ENCODE measurements around the gene ANO4. TPM values are rescaled to one million over a fixed set of nuclear protein-coding genes. Genes with fewer than 3 reads are reported as not detected.

Gene ANO4
- total RNA-seq, 4 donors from 2014 or later = 0.56 to 2.4 (median 1.1) TPM

DNA sequence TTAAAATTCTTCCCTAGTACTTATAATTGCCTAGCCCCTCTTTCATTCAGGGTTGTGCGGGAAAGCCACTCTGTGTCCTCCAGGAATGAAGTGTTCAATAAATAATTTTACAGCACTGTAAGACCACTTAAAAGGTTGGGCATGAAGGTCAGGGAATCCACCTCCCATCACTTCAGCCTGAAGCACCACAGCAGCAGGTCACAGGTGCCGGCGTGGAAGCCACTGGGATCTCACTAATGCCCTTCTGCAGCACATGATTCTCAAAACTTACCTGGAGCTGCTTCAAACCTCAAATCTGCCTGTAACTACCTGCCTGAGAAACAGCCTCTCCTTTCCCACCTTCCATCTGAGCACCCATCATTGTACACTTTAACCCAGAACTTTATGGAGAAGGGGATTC is 159.5 kb downstream of the ANO4 start:
- no peak for ATAC-seq (ENCODE audit: low FRiP score)
- TF ChIP-seq, protein P1, sequence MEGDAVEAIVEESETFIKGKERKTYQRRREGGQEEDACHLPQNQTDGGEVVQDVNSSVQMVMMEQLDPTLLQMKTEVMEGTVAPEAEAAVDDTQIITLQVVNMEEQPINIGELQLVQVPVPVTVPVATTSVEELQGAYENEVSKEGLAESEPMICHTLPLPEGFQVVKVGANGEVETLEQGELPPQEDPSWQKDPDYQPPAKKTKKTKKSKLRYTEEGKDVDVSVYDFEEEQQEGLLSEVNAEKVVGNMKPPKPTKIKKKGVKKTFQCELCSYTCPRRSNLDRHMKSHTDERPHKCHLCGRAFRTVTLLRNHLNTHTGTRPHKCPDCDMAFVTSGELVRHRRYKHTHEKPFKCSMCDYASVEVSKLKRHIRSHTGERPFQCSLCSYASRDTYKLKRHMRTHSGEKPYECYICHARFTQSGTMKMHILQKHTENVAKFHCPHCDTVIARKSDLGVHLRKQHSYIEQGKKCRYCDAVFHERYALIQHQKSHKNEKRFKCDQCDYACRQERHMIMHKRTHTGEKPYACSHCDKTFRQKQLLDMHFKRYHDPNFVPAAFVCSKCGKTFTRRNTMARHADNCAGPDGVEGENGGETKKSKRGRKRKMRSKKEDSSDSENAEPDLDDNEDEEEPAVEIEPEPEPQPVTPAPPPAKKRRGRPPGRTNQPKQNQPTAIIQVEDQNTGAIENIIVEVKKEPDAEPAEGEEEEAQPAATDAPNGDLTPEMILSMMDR (IDR thresholded peaks at IDR 0.05) = no peak

DNA sequence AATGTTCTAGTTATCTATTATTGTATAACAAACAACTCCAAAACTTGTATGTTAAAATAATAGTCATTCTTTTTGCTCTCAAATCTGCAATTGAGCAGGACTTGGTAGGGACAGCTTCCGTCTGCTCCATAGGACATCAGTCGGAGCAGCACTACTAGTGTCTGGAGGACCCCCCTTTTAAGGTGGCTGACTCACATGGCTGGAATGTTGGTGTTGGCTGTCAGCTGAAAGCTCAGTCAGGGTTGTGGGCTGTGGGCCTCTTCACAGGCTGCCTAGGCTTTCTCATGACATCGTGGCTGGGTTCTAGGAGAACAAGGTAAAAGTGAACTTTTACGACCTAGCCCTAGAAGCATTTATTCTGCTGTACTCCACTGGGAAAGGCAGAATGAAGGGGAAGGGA is 160.6 kb downstream of the ANO4 start:
- TF ChIP-seq, protein P1 (IDR thresholded peaks at IDR 0.05) = no peak
- ATAC-seq (ENCODE audit: low FRiP score) (no peak), DNase-seq (ENCODE audit: low spot score) (no peak)

More for the DNA sequence above, 159.5 kb downstream of the ANO4 start:
- DNase-seq (ENCODE audit: low spot score) = no peak

DNA sequence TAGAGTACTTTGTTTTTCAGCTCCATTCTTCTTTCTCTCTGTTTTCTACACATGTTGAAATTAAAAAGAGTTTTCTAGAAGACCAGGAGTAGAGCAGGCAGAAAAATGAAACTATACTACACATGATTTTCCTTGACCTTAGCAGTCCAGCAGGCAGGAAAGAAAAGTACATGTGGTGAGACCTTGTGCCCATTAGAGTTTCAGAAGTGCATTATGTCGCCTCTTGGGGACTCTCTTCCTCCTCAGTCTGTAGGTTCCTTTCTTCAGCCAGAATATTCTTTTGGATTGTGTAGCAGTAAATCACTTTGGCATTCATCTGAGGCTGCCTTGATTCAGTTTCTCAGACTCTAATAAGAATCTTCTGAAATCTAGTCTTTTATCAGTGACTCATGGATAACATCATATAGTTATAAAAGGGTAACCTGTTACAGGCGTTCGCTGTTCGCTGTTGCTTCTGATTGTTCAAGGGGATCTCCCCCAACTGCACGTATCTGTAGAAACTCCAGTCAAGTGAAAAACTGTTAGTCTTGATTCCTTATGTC is 161.8 kb downstream of the ANO4 start:
- ATAC-seq (ENCODE audit: low FRiP score) (no peak), DNase-seq (ENCODE audit: low spot score) (no peak)
- TF ChIP-seq, protein P1 (IDR thresholded peaks at IDR 0.05) = no peak

DNA sequence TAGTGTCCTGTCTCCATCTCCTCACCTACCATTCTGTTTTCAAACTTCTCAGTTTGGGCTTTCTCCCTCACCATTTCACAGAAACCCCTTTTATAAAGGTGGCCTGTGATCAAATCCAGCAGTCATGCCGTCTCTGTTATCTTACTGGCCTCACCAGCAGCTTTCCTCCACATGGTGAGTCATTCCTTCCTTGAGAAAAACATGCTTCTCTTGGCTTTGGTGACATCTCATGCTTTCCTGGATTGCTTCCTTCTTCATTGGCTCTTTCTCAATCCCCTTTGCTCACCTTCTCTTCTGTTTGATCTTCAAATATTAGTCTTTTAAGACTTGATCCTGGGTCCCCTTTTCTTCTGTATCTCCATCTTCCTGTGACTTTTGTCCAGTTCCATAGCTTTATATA is 164.9 kb downstream of the ANO4 start:
- no peak for ATAC-seq (ENCODE audit: low FRiP score)
- TF ChIP-seq, protein P1 (IDR thresholded peaks at IDR 0.05) = no peak

DNA sequence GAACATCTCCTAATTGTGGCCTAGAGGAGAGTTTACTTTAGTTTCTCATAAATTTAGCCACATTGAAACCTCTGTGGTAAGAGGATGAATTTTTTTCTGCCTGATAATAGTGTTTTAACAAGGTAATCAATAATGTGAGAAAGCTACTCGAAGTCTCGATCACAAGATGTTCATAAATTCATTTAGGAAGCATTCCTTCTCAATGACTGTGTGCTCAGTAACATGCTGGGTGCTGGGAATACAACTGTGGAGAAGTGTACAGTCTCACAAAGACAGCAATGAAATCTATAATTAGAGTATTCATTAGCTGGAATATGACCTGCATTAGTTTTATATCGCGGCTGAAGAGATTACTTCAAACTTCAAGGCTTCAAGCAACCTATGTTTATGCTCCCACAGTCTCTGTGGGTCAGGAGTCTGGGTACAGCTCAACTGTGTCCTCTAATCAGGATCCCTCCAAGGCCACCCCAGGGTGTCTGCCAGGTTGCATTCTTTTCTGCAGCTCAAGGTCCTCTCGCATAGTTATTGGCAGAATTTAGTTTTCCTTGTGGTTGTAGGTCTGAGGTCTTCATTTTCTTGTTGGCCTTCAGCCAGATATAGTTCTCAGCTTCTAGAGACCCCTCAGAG is 167.6 kb downstream of the ANO4 start:
- DNase-seq (ENCODE audit: low spot score) = no peak
- TF ChIP-seq, protein P1 (IDR thresholded peaks at IDR 0.05) = no peak
- no peak for ATAC-seq (ENCODE audit: low FRiP score)

More for the DNA sequence above, 164.9 kb downstream of the ANO4 start:
- no peak for DNase-seq (ENCODE audit: low spot score)

DNA sequence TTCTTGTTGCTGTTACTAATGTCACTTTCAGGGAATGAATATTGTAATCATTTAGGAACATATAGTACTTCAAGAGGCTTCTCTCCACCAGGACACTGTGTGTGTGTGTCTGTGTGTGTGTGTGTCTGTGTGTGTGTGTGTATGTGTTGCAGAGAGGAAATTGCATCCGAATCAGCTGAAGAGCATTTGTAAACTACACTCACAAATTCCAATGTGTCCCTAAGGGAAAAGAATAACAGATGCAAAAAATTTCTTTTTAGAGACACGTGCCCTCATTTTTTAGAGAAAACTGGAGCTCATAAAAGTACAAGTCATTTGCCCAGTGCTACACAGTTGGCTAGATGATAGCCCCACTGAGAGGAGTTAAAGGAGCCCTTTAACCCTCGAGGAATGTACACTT is 168.8 kb downstream of the ANO4 start:
- DNase-seq (ENCODE audit: low spot score) = no peak
- no peak for ATAC-seq (ENCODE audit: low FRiP score)
- TF ChIP-seq, protein P1 (IDR thresholded peaks at IDR 0.05) = no peak

DNA sequence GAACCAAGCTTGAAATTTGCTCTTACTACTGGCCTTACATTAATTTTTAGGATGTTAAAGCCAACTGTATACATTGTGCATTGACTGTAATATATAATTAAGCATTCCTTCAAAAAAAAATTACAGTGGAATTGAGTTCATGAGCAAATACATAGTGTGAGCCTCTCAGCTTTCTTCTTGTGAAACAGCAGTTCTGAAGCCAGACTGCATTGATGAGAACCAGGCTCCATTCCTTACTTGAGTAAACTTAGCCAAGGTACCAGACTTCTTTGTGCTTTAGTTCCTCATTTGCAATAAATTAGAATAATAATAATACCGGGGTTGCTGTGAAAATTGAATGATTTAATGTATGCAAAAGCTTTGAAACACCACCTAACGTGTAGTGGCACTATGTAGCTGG is 169.5 kb downstream of the ANO4 start:
- DNase-seq (ENCODE audit: low spot score) (no peak), ATAC-seq (ENCODE audit: low FRiP score) (no peak)
- TF ChIP-seq, protein P1 (IDR thresholded peaks at IDR 0.05) = no peak
